IPS DF 19.7 (cell line): ENCODE results near the gene NTF4.

Source experiments
- DNase-seq: peaks from one replicate; pipeline ENCODE4 v3.0.0-alpha.2; 2013; ENCODE audit warnings: low read depth, low spot score

NTF4 gene

GRCh38 chr19:49064768-49065611, at the start of gene NTF4:
Gene NTF4, minus strand, starts transcription at chr19:49064818. Its CDS starts 2,821 bp downstream, at chr19:49061997.
- no peak for DNase-seq

- DNase-seq, result no peak
Observed at GRCh38 chr19:49113762-49114629, 49.4 kb upstream of the NTF4 start, which contains the start of gene LIN7B. Gene LIN7B, plus strand, starts transcription at chr19:49114370. Its CDS starts 35 bp downstream, at chr19:49114405.

GRCh38 chr19:49111218-49111998, 46.8 kb upstream of the NTF4 start:
- no peak for DNase-seq

- no peak for DNase-seq
Observed at GRCh38 chr19:49110567-49110966, 45.9 kb upstream of the NTF4 start.

- no peak for DNase-seq
Observed at GRCh38 chr19:49109569-49110233, 45.1 kb upstream of the NTF4 start.

GRCh38 chr19:49109051-49109450, 44.4 kb upstream of the NTF4 start:
- no peak for DNase-seq

- no peak for DNase-seq
Observed at GRCh38 chr19:49107625-49108459, 43.2 kb upstream of the NTF4 start.

GRCh38 chr19:49106648-49107135, 42.1 kb upstream of the NTF4 start:
- no peak for DNase-seq

GRCh38 chr19:49104229-49104864, 39.7 kb upstream of the NTF4 start:
- DNase-seq, result no peak

GRCh38 chr19:49103331-49104085, 38.9 kb upstream of the NTF4 start:
- DNase-seq, result no peak

GRCh38 chr19:49102303-49102702, 37.7 kb upstream of the NTF4 start:
- no peak for DNase-seq

GRCh38 chr19:49101160-49101559, 36.5 kb upstream of the NTF4 start:
- DNase-seq, result no peak

- DNase-seq, result no peak
Observed at GRCh38 chr19:49098795-49099194, 34.2 kb upstream of the NTF4 start.

- no peak for DNase-seq
Observed at GRCh38 chr19:49097453-49098288, 33.1 kb upstream of the NTF4 start.

- DNase-seq, result no peak
Observed at GRCh38 chr19:49094505-49095482, 30.2 kb upstream of the NTF4 start.

GRCh38 chr19:49092686-49093085, 28.1 kb upstream of the NTF4 start:
- no peak for DNase-seq
